Measurements from ENCODE around the gene IGF1.

The IGF1 gene

DNA sequence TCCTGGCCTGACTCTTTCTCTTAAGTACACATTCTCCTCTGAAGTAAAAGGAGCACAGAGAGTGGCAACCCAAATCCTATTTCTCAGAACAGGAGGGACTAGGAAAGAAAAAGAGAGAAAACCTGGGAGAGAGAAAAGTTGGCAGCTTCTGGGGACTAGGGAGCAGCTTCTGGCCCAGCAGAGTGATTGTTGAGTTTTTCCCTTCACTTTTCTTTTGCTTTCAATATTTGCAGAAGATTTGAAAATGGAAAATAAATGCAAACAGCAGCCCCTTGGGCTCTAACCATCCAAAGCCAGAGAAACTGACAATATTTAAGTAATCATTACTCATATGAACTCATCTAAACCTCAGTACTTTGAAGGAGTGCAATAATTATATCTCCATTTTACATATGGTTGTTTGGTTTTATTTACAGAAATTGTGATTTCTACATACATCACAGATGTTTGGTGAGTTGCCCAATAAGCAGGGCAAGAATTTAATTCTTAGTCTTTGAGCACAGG is 28.8 kb upstream of the IGF1 start:
- no peak overlapping the region for H3K4me3 ChIP-seq (ENCODE audit: low read depth, low read length)
- TF ChIP-seq, protein P1, sequence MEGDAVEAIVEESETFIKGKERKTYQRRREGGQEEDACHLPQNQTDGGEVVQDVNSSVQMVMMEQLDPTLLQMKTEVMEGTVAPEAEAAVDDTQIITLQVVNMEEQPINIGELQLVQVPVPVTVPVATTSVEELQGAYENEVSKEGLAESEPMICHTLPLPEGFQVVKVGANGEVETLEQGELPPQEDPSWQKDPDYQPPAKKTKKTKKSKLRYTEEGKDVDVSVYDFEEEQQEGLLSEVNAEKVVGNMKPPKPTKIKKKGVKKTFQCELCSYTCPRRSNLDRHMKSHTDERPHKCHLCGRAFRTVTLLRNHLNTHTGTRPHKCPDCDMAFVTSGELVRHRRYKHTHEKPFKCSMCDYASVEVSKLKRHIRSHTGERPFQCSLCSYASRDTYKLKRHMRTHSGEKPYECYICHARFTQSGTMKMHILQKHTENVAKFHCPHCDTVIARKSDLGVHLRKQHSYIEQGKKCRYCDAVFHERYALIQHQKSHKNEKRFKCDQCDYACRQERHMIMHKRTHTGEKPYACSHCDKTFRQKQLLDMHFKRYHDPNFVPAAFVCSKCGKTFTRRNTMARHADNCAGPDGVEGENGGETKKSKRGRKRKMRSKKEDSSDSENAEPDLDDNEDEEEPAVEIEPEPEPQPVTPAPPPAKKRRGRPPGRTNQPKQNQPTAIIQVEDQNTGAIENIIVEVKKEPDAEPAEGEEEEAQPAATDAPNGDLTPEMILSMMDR (IDR thresholded peaks at IDR 0.05; ENCODE audit: low read depth, low read length, missing control alignments) = no peak

DNA sequence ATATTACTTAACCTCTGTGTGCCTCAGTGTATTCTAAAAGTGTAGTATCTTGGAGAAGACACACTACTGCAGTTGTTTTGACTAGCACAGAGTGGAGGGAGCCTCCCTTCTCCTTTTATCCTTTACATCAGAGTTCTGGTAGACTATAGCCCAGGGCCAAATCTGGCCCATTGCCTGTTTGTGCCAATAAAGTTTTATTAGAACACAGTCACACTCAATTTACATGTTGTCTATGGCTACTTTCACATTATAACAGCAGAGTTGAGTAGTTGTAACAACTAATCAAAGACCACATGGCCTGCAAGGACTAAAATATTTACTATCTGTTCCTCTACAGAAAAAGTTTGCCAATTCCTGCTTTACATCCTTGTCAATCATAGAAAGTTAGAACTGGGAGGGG is 27.7 kb upstream of the IGF1 start:
- H3K4me3 ChIP-seq (ENCODE audit: low read depth, low read length) = no peak overlapping the region
- TF ChIP-seq, protein P1 (IDR thresholded peaks at IDR 0.05; ENCODE audit: low read depth, low read length, missing control alignments) = no peak
- no peak for DNase-seq (ENCODE audit: low read depth)

More for the DNA sequence above, 28.8 kb upstream of the IGF1 start:
- DNase-seq (ENCODE audit: low read depth) = no peak

DNA sequence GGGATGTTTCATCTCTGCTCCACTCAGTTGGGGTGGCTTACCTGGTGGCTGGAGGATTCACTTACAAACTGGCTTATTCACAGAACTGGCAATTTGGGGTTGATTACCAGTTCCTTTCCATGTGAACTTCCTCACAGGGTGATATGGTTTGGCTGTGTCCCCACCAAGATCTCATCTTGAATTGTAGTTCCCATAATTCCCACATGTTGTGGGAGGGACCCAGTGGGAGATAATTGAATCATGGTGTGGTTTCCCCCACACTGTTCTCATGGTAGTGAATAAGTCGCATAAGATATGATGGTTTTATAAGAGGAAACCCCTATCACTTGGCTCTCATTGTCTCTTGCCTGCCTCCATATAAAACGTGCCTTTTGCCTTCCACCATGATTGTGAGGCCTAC is 26.9 kb upstream of the IGF1 start:
- no peak overlapping the region for H3K4me3 ChIP-seq (ENCODE audit: low read depth, low read length)
- TF ChIP-seq, protein P1 (IDR thresholded peaks at IDR 0.05; ENCODE audit: low read depth, low read length, missing control alignments) = no peak
- DNase-seq (ENCODE audit: low read depth) = no peak

DNA sequence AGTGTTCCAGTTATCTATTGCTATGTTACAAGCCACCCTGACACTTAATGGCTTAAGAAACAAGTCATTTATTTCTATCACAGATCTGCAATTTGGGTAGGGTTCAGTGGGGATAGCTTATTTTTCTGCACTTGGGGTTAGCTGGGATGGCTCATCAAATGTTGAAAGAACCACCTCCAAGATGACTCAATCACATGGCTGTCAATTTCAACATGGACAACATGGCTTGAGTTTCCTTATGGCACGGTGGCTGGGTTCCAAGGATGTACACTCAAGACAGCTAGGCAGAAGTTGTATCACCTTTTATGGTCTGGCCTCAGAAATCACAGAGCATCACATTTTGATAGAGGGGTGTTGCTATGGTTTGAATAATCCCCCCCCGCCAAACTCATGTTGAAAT is 24.5 kb upstream of the IGF1 start:
- no peak overlapping the region for H3K4me3 ChIP-seq (ENCODE audit: low read depth, low read length)
- no peak for DNase-seq (ENCODE audit: low read depth)
- TF ChIP-seq, protein P1 (IDR thresholded peaks at IDR 0.05; ENCODE audit: low read depth, low read length, missing control alignments) = no peak

DNA sequence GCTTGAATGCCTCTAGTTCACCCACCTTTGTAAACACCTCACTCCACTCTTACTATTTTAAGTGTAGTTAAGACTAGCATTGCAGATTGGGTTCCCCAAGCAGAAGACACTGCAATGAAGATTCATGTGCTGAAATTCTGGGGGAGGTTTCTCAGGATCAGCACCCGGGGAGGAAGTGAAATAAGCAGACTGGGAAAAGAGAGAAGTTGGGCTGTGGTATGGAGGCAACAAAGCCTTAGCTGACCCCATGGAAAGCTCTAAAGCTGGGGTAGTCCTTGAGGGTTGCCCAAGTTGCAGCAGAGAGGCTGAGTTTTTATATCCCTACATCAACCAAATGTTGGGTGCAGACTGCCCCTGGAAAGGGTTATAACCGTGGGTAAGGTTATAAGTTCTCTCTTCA is 23.9 kb upstream of the IGF1 start:
- TF ChIP-seq, protein P1 (IDR thresholded peaks at IDR 0.05; ENCODE audit: low read depth, low read length, missing control alignments) = no peak
- DNase-seq (ENCODE audit: low read depth) = no peak
- H3K4me3 ChIP-seq (ENCODE audit: low read depth, low read length) = no peak overlapping the region

DNA sequence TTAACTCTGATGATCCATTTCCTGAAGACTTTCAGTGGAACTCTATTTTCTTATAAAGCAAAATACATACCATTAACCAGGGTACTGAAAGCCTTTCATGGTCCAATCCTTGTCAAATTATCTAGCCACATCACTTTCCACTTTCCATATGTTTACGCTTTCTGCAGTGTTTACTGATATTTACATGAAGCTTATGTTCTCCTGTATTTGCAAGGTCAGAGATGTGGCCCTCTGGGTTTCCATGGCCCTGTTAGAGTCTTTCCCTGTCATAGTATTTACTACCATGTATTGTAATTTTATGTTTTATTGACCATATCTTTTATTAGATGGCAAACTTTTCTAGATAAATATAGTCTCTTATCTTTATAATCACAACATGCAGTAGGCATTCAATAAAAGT is 23.5 kb upstream of the IGF1 start:
- DNase-seq (ENCODE audit: low read depth) = no peak
- TF ChIP-seq, protein P1 (IDR thresholded peaks at IDR 0.05; ENCODE audit: low read depth, low read length, missing control alignments) = no peak
- H3K4me3 ChIP-seq (ENCODE audit: low read depth, low read length) = no peak overlapping the region

DNA sequence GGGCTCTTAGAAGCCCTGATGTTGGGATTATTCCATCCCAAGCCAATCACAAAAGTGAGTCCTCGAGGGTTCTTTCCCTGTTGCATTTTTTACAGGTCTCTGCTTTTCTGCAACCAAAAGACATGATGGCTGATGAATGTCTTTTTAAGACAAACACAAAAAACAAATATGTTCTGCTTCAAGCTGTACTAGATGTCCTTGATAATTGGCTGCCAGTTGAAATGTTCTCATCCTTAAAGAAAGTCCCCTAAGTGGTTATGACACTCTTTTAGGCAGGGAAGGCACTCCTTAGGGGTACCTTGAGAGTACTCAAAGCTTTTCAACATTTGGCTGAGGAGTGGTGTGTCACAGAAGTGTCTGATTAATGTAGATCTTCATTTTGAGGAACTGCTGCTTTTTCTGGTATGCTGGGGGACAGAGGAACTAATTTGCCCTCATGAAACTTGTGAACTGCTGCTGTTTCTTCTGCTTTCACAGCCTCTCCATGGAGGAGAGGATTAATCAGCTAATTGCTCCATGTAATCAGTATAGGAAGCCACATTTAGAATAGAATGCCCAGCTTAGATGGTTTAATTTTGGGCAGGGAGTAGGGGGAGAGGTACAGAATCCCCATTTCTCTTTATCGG is 22.8 kb upstream of the IGF1 start:
- DNase-seq (ENCODE audit: low read depth) = no peak
- TF ChIP-seq, protein P1 (IDR thresholded peaks at IDR 0.05; ENCODE audit: low read depth, low read length, missing control alignments) = no peak
- H3K4me3 ChIP-seq (ENCODE audit: low read depth, low read length) = no peak overlapping the region
